ENCODE data around the gene TAF8.
A peak's percentile ranks its signal among the peaks of the same experiment; 100 is the strongest.
"Not testable (repeated sequence)": the region's sequence is repeated elsewhere in the genome, so short reads cannot be mapped to it uniquely, and the experiment has no call there.

TAF8 gene, protein sequence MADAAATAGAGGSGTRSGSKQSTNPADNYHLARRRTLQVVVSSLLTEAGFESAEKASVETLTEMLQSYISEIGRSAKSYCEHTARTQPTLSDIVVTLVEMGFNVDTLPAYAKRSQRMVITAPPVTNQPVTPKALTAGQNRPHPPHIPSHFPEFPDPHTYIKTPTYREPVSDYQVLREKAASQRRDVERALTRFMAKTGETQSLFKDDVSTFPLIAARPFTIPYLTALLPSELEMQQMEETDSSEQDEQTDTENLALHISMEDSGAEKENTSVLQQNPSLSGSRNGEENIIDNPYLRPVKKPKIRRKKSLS

GRCh38 chr6:42050297-42051267 is at the start of gene TAF8:
Gene TAF8 (plus strand): TSS chr6:42050524. CDS start chr6:42050542, 18 bp downstream.
- Histone ChIP-seq H3K9ac (ENCODE audit: low read depth, low read length, poor library complexity, severe bottlenecking) (peak within 1 kb of the TSS; percentile 78), H3K4me3 (ENCODE audit: low read length, poor library complexity, severe bottlenecking) (peak within 1 kb of the TSS; percentile 90), H3F3A (ENCODE audit: low read depth) (peaks cover 6% of the 10 kb centered on the region; the same call in 1 of the 2 replicates), H3K4me2 (ENCODE audit: low read depth, low read length, poor library complexity, severe bottlenecking) (peak within 1 kb of the TSS; percentile 88), H3K9me2 (replicated peaks; ENCODE audit: low read depth, low read length) (no peaks in the 10 kb centered on the region), H3K9me3 (ENCODE audit: insufficient read depth, low read depth, low read length) (no peaks in the 10 kb centered on the region), H3K4me1 (ENCODE audit: insufficient read depth, low read length, poor library complexity, severe bottlenecking) (peaks cover 55% of the 10 kb centered on the region), H3K79me2 (ENCODE audit: insufficient read depth, low read length) (peaks cover 65% of the 10 kb centered on the region), H3K36me3 (ENCODE audit: insufficient read depth, low read length) (peaks cover 7% of the 10 kb centered on the region; the same call in 1 of the 2 replicates), H2AFZ (ENCODE audit: low read length) (peak within 1 kb of the TSS; percentile 86), H4K20me1 (ENCODE audit: insufficient read depth, low read length, poor library complexity, severe bottlenecking) (peaks cover 14% of the 10 kb centered on the region), H3K27me3 (ENCODE audit: insufficient read depth, low read length, poor library complexity, severe bottlenecking) (no peaks in the 10 kb centered on the region)
- TF ChIP-seq EZH2phosphoT487 (IDR thresholded peaks at IDR 0.05; ENCODE audit: borderline replicate concordance): no peak
- no peak for TF ChIP-seq CTCF (conservative IDR thresholded peaks at IDR 0.05; ENCODE audit: low read length)

- no peaks in the 10 kb centered on the region for H3K36me3 ChIP-seq (ENCODE audit: insufficient read depth, low read length)
- H3K9ac ChIP-seq (ENCODE audit: low read depth, low read length, poor library complexity, severe bottlenecking): no peak overlapping the region
- H3K9me2 ChIP-seq (replicated peaks; ENCODE audit: low read depth, low read length): no peaks in the 10 kb centered on the region
- no peak for TF ChIP-seq CTCF (conservative IDR thresholded peaks at IDR 0.05; ENCODE audit: low read length)
- TF ChIP-seq EZH2phosphoT487 (IDR thresholded peaks at IDR 0.05; ENCODE audit: borderline replicate concordance): no peak
- no peaks in the 10 kb centered on the region for H4K20me1 ChIP-seq (ENCODE audit: insufficient read depth, low read length, poor library complexity, severe bottlenecking)
- H3K4me1 ChIP-seq (ENCODE audit: insufficient read depth, low read length, poor library complexity, severe bottlenecking): peaks cover 11% of the 10 kb centered on the region
- H3K27me3 ChIP-seq (ENCODE audit: insufficient read depth, low read length, poor library complexity, severe bottlenecking): no peaks in the 10 kb centered on the region
- H2AFZ ChIP-seq (ENCODE audit: low read length): no peak overlapping the region
- no peaks in the 10 kb centered on the region for H3K9me3 ChIP-seq (ENCODE audit: insufficient read depth, low read depth, low read length)
- no peak overlapping the region for H3K4me3 ChIP-seq (ENCODE audit: low read length, poor library complexity, severe bottlenecking)
- no peaks in the 10 kb centered on the region; the same call in 1 of the 2 replicates for H3K79me2 ChIP-seq (ENCODE audit: insufficient read depth, low read length)
- no peak overlapping the region for H3K4me2 ChIP-seq (ENCODE audit: low read depth, low read length, poor library complexity, severe bottlenecking)
- H3F3A ChIP-seq (ENCODE audit: low read depth): no peaks in the 10 kb centered on the region; the same call in 1 of the 2 replicates
Measured at GRCh38 chr6:42001506-42001905, 48.8 kb upstream of the TAF8 start.

GRCh38 chr6:42003658-42004057 is 46.7 kb upstream of the TAF8 start:
- H3K79me2 ChIP-seq (ENCODE audit: insufficient read depth, low read length); H4K20me1 ChIP-seq (ENCODE audit: insufficient read depth, low read length, poor library complexity, severe bottlenecking); H3K36me3 ChIP-seq (ENCODE audit: insufficient read depth, low read length); H3K4me3 ChIP-seq (ENCODE audit: low read length, poor library complexity, severe bottlenecking); H3K27me3 ChIP-seq (ENCODE audit: insufficient read depth, low read length, poor library complexity, severe bottlenecking); H3K9me2 ChIP-seq (replicated peaks; ENCODE audit: low read depth, low read length); H2AFZ ChIP-seq (ENCODE audit: low read length); H3K4me2 ChIP-seq (ENCODE audit: low read depth, low read length, poor library complexity, severe bottlenecking); H3K9me3 ChIP-seq (ENCODE audit: insufficient read depth, low read depth, low read length); H3K9ac ChIP-seq (ENCODE audit: low read depth, low read length, poor library complexity, severe bottlenecking): not testable (repeated sequence)
- Histone ChIP-seq H3K4me1 (ENCODE audit: insufficient read depth, low read length, poor library complexity, severe bottlenecking) (peaks cover 29% of the 10 kb centered on the region), H3F3A (ENCODE audit: low read depth) (peaks cover 12% of the 10 kb centered on the region)
